Immature natural killer cell (primary cell): ENCODE measurements around the gene CLEC12A. TPM values are rescaled to one million over a fixed set of nuclear protein-coding genes. Genes with fewer than 3 reads are reported as not detected.

Experiments used
- DNase-seq, 3 donors: peaks; one replicate each; pipeline ENCODE4 v3.0.0; 2022; ENCODE audit warnings: mixed read lengths in 1 of 3
- H3K27ac Mint-ChIP-seq, 6 donors: one replicate each; pipeline ENCODE4 v1.8.0; 2020; ENCODE audit warnings: mixed read lengths in 6 of 6, mild to moderate bottlenecking in 5 of 6, inconsistent platforms in 4 of 6, moderate library complexity in 3 of 6
- H3K27me3 Mint-ChIP-seq, 3 donors: one replicate each; pipeline ENCODE4 v1.8.0; 2020 to 2021; ENCODE audit warnings: low read depth in 3 of 3, mild to moderate bottlenecking in 3 of 3, mixed read lengths in 3 of 3, moderate library complexity in 3 of 3, inconsistent platforms in 1 of 3
- H3K36me3 Mint-ChIP-seq, 3 donors: one replicate each; pipeline ENCODE4 v1.8.0; 2020; ENCODE audit warnings: mixed read lengths in 3 of 3, inconsistent platforms in 2 of 3, mild to moderate bottlenecking in 2 of 3
- H3K4me1 Mint-ChIP-seq, 2 donors: one replicate each; pipeline ENCODE4 v1.8.0; 2020; ENCODE audit warnings: inconsistent platforms in 2 of 2, mild to moderate bottlenecking in 2 of 2, mixed read lengths in 2 of 2, moderate library complexity in 1 of 2
- H3K4me3 Mint-ChIP-seq, 5 donors: one replicate each; pipeline ENCODE4 v1.8.0; 2020; ENCODE audit warnings: mild to moderate bottlenecking in 5 of 5, mixed read lengths in 5 of 5, inconsistent platforms in 3 of 5, moderate library complexity in 3 of 5
- H3K9me3 Mint-ChIP-seq, 6 donors: one replicate each; pipeline ENCODE4 v1.8.0; 2020; ENCODE audit warnings: mild to moderate bottlenecking in 6 of 6, mixed read lengths in 6 of 6, inconsistent platforms in 4 of 6, moderate library complexity in 3 of 6
- polyA plus RNA-seq, 3 donors: library from polyadenylated mRNA; unstranded; fragments of 300-500 nt; fragmentation: Illumina TruSeq; gene quantifications; one replicate each; pipeline ENCODE4 v1.2.3, GENCODE V29; 2021

The CLEC12A gene
- polyA plus RNA-seq, 3 donors from 2014 or later = 2.9 to 5.6 (median 4.3) TPM

- Mint-ChIP-seq H3K9me3 (no peaks in the 10 kb centered on the region), H3K36me3 (peaks cover 0 to 4% (median 0%) of the 10 kb centered on the region in 3 donors), H3K27ac (no peak overlapping the region)
These were observed 56.5 kb downstream of the CLEC12A start for GRCh38 chr12:10027721-10028120.

GRCh38 chr12:10030446-10030845 is 59.2 kb downstream of the CLEC12A start, which contains the start of gene CLEC9A:
CLEC9A (plus strand) TSS chr12:10030682; CDS start chr12:10052688, 22,006 bp downstream.
- Mint-ChIP-seq H3K4me3 (no peak within 1 kb of the TSS), H3K36me3 (peaks cover 0 to 4% (median 0%) of the 10 kb centered on the region in 3 donors), H3K27ac (no peak within 1 kb of the TSS), H3K4me1 (no peaks in the 10 kb centered on the region), H3K27me3 (peaks cover 1 to 12% (median 4%) of the 10 kb centered on the region in 3 donors), H3K9me3 (no peaks in the 10 kb centered on the region)
- DNase-seq = no peak

More at GRCh38 chr12:10027721-10028120, 56.5 kb downstream of the CLEC12A start:
- H3K4me3 Mint-ChIP-seq = no peak overlapping the region
- no peaks in the 10 kb centered on the region for H3K4me1 Mint-ChIP-seq
- H3K27me3 Mint-ChIP-seq = peaks cover 1 to 7% (median 1%) of the 10 kb centered on the region in 3 donors
- no peak for DNase-seq

- peaks cover 0 to 4% (median 0%) of the 10 kb centered on the region in 3 donors for H3K36me3 Mint-ChIP-seq
These were observed 60.1 kb downstream of the CLEC12A start for GRCh38 chr12:10031321-10031720.

DNA sequence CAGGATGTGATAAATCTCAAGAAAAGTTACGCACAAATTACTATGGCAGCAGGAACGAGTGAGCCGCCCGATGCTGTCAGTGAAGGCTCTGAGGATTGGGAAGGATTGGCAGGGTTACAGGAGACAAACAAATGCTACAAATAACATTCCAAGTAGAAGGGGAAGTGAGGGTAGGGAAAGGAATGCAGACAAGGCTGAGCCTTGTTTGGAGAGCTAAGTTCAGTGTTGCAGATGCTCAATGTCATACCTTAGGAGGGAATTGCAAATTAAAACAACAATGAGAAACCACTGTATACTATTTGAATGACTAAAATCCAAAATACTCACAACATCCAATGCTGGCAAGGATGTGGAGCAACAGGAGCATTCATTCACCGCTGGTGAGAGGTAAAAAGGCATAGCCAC is 60.6 kb downstream of the CLEC12A start:
- no peak overlapping the region for H3K27ac Mint-ChIP-seq
- H3K9me3 Mint-ChIP-seq = no peaks in the 10 kb centered on the region
- no peak for DNase-seq
- H3K4me3 Mint-ChIP-seq = no peak overlapping the region
- peaks cover 4% of the 10 kb centered on the region in 2 donors for H3K4me1 Mint-ChIP-seq
- H3K36me3 Mint-ChIP-seq = peaks cover 0 to 4% (median 0%) of the 10 kb centered on the region in 3 donors
- peaks cover 1 to 6% (median 4%) of the 10 kb centered on the region in 3 donors for H3K27me3 Mint-ChIP-seq

More at GRCh38 chr12:10031321-10031720, 60.1 kb downstream of the CLEC12A start:
- Mint-ChIP-seq H3K4me3 (no peak overlapping the region), H3K27ac (no peak overlapping the region), H3K27me3 (peaks cover 1 to 7% (median 4%) of the 10 kb centered on the region in 3 donors), H3K4me1 (peaks cover 0 to under 1% of the 10 kb centered on the region in 2 donors), H3K9me3 (no peaks in the 10 kb centered on the region)
- no peak for DNase-seq

- peak in 1 of 3 donors; percentile 8 for DNase-seq
- H3K4me3 Mint-ChIP-seq = no peak overlapping the region
- H3K27ac Mint-ChIP-seq = no peak overlapping the region
- no peaks in the 10 kb centered on the region for H3K9me3 Mint-ChIP-seq
- H3K4me1 Mint-ChIP-seq = peaks cover 6% of the 10 kb centered on the region in 2 donors
- H3K27me3 Mint-ChIP-seq = peaks cover 1 to 5% (median 4%) of the 10 kb centered on the region in 3 donors
- peaks cover 0 to 4% (median 0%) of the 10 kb centered on the region in 3 donors for H3K36me3 Mint-ChIP-seq
These were observed 62.8 kb downstream of the CLEC12A start for GRCh38 chr12:10033783-10034545.

Other genes with a start within 250 kb of the CLEC12A start
- gene CLECL1, start 238.3 kb upstream of the CLEC12A start, polyA plus RNA-seq = 1 to 10 TPM in 2 of 3 donors, not detected in 1; 1.2 to 3.5 TPM
- 100 to 1,000 TPM; 142 to 434 (median 240) TPM for gene CD69, start 210.5 kb upstream of the CLEC12A start, polyA plus RNA-seq
- 1,000 to 10,000 TPM; 1,026 to 1,807 (median 1,127) TPM for gene KLRF1, start 143.9 kb upstream of the CLEC12A start, polyA plus RNA-seq
- gene CLEC2B, start 102.1 kb upstream of the CLEC12A start, polyA plus RNA-seq = 100 to 1,000 TPM in 2 of 3 donors, 10 to 100 TPM in 1; 92.8 to 134 (median 130) TPM
- 1 to 10 TPM in 1 of 3 donors, under 1 TPM in 1, not detected in 1; 0.94 to 3.4 TPM for gene KLRF2, start 89.9 kb upstream of the CLEC12A start, polyA plus RNA-seq
- not detected for gene CLEC2A, start 39.0 kb upstream of the CLEC12A start, polyA plus RNA-seq
- gene CLEC1B, start 27.7 kb downstream of the CLEC12A start, polyA plus RNA-seq = 1 to 10 TPM in 1 of 3 donors, under 1 TPM in 1, not detected in 1; 0.47 to 2.0 TPM
- gene CLEC12B, start 39.2 kb downstream of the CLEC12A start, polyA plus RNA-seq = under 1 TPM in 1 of 3 donors, not detected in 2; 0.67 TPM
- under 1 TPM in 1 of 3 donors, not detected in 2; 0.99 TPM for gene CLEC9A, start 59.3 kb downstream of the CLEC12A start, polyA plus RNA-seq
- not detected for gene CLEC1A, start 127.6 kb downstream of the CLEC12A start, polyA plus RNA-seq
- 1 to 10 TPM in 2 of 3 donors, not detected in 1; 1.4 to 2.0 TPM for gene CLEC7A, start 158.8 kb downstream of the CLEC12A start, polyA plus RNA-seq
- gene OLR1, start 200.7 kb downstream of the CLEC12A start, polyA plus RNA-seq = not detected
- not detected for gene TMEM52B, start 207.6 kb downstream of the CLEC12A start, polyA plus RNA-seq
- 10 to 100 TPM; 50.8 to 69.3 (median 53.9) TPM for gene GABARAPL1, start 241.5 kb downstream of the CLEC12A start, polyA plus RNA-seq